ENCODE measurements around the gene RNASEL. TPM values are rescaled to one million over a fixed set of nuclear protein-coding genes. Genes with fewer than 3 reads are reported as not detected.

RNASEL gene
- total and polyA plus RNA-seq, 2 of the 13 experiments (the other 11 are each of a cell fraction or from before 2014, with no cell fraction given): 0.05 to 0.20 TPM

DNA sequence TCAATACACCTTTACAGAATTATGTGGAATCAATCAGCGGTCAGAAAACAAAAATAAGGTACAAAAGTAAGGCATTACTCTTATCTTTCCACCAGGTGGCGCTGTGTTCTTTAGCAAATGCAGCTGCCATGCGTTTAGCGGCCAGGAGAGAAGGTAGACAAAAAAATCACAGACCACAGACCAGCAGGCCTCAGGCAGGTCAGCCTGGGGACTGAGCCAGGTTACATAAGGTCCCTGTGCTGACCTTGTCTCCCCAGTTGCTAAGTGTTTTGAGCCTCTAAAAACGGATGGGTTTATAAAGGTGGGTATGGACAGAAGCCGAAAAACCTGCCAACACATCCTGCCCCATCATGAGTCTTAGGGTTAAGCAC, 12.3 kb upstream of the RNASEL start (continued):
- TF ChIP-seq, protein P1, sequence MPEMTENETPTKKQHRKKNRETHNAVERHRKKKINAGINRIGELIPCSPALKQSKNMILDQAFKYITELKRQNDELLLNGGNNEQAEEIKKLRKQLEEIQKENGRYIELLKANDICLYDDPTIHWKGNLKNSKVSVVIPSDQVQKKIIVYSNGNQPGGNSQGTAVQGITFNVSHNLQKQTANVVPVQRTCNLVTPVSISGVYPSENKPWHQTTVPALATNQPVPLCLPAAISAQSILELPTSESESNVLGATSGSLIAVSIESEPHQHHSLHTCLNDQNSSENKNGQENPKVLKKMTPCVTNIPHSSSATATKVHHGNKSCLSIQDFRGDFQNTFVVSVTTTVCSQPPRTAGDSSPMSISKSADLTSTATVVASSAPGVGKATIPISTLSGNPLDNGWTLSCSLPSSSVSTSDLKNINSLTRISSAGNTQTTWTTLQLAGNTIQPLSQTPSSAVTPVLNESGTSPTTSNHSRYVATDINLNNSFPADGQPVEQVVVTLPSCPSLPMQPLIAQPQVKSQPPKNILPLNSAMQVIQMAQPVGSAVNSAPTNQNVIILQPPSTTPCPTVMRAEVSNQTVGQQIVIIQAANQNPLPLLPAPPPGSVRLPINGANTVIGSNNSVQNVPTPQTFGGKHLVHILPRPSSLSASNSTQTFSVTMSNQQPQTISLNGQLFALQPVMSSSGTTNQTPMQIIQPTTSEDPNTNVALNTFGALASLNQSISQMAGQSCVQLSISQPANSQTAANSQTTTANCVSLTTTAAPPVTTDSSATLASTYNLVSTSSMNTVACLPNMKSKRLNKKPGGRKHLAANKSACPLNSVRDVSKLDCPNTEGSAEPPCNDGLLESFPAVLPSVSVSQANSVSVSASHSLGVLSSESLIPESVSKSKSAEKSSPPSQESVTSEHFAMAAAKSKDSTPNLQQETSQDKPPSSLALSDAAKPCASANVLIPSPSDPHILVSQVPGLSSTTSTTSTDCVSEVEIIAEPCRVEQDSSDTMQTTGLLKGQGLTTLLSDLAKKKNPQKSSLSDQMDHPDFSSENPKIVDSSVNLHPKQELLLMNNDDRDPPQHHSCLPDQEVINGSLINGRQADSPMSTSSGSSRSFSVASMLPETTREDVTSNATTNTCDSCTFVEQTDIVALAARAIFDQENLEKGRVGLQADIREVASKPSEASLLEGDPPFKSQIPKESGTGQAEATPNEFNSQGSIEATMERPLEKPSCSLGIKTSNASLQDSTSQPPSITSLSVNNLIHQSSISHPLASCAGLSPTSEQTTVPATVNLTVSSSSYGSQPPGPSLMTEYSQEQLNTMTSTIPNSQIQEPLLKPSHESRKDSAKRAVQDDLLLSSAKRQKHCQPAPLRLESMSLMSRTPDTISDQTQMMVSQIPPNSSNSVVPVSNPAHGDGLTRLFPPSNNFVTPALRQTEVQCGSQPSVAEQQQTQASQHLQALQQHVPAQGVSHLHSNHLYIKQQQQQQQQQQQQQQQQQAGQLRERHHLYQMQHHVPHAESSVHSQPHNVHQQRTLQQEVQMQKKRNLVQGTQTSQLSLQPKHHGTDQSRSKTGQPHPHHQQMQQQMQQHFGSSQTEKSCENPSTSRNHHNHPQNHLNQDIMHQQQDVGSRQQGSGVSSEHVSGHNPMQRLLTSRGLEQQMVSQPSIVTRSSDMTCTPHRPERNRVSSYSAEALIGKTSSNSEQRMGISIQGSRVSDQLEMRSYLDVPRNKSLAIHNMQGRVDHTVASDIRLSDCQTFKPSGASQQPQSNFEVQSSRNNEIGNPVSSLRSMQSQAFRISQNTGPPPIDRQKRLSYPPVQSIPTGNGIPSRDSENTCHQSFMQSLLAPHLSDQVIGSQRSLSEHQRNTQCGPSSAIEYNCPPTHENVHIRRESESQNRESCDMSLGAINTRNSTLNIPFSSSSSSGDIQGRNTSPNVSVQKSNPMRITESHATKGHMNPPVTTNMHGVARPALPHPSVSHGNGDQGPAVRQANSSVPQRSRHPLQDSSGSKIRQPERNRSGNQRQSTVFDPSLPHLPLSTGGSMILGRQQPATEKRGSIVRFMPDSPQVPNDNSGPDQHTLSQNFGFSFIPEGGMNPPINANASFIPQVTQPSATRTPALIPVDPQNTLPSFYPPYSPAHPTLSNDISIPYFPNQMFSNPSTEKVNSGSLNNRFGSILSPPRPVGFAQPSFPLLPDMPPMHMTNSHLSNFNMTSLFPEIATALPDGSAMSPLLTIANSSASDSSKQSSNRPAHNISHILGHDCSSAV (CRISPR knock-in tag; IDR thresholded peaks at IDR 0.05; ENCODE audit: borderline replicate concordance): no peak
- TF ChIP-seq RARA (CRISPR knock-in tag; IDR thresholded peaks at IDR 0.05) (peak; percentile 38; the same call in 1 of the 2 replicates), TCF7 (IDR thresholded peaks at IDR 0.05; ENCODE audit: low read depth) (no peak), SIN3A (IDR thresholded peaks at IDR 0.05; ENCODE audit: borderline replicate concordance, low read depth, low read length) (no peak), RAD21 (CRISPR knock-in tag; IDR thresholded peaks at IDR 0.05) (peak; percentile 70), MZF1 (CRISPR knock-in tag; IDR thresholded peaks at IDR 0.05; ENCODE audit: borderline replicate concordance) (no peak), SMAD3 (CRISPR knock-in tag; IDR thresholded peaks at IDR 0.05) (no peak), ZSCAN30 (CRISPR knock-in tag; IDR thresholded peaks at IDR 0.05) (no peak), SNAI1 (CRISPR knock-in tag; IDR thresholded peaks at IDR 0.05; ENCODE audit: borderline replicate concordance) (no peak), KDM1A (CRISPR knock-in tag; IDR thresholded peaks at IDR 0.05) (no peak), ZFP62 (CRISPR knock-in tag; IDR thresholded peaks at IDR 0.05) (no peak), PCBP1 (IDR thresholded peaks at IDR 0.05; ENCODE audit: borderline replicate concordance, low read depth, low read length) (no peak), ZNF136 (CRISPR knock-in tag; IDR thresholded peaks at IDR 0.05; ENCODE audit: low read depth) (no peak), GTF3A (CRISPR knock-in tag; conservative IDR thresholded peaks at IDR 0.05) (no peak), CBX2 (IDR thresholded peaks at IDR 0.05; ENCODE audit: low read depth, low read length) (no peak), CBX2 (CRISPR knock-in tag; IDR thresholded peaks at IDR 0.05; ENCODE audit: low read depth) (no peak), ZNF577 (CRISPR knock-in tag; IDR thresholded peaks at IDR 0.05; ENCODE audit: borderline replicate concordance, low read depth) (no peak)
- TF ChIP-seq, protein P2, sequence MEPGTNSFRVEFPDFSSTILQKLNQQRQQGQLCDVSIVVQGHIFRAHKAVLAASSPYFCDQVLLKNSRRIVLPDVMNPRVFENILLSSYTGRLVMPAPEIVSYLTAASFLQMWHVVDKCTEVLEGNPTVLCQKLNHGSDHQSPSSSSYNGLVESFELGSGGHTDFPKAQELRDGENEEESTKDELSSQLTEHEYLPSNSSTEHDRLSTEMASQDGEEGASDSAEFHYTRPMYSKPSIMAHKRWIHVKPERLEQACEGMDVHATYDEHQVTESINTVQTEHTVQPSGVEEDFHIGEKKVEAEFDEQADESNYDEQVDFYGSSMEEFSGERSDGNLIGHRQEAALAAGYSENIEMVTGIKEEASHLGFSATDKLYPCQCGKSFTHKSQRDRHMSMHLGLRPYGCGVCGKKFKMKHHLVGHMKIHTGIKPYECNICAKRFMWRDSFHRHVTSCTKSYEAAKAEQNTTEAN (CRISPR knock-in tag; conservative IDR thresholded peaks at IDR 0.05): no peak
- TF ChIP-seq, protein P3, sequence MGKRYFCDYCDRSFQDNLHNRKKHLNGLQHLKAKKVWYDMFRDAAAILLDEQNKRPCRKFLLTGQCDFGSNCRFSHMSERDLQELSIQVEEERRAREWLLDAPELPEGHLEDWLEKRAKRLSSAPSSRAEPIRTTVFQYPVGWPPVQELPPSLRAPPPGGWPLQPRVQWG (CRISPR knock-in tag; IDR thresholded peaks at IDR 0.05; ENCODE audit: borderline replicate concordance, low read depth): no peak
- TF ChIP-seq, protein P4, sequence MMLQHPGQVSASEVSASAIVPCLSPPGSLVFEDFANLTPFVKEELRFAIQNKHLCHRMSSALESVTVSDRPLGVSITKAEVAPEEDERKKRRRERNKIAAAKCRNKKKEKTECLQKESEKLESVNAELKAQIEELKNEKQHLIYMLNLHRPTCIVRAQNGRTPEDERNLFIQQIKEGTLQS (CRISPR knock-in tag; IDR thresholded peaks at IDR 0.05): no peak
- TF ChIP-seq, protein P5, sequence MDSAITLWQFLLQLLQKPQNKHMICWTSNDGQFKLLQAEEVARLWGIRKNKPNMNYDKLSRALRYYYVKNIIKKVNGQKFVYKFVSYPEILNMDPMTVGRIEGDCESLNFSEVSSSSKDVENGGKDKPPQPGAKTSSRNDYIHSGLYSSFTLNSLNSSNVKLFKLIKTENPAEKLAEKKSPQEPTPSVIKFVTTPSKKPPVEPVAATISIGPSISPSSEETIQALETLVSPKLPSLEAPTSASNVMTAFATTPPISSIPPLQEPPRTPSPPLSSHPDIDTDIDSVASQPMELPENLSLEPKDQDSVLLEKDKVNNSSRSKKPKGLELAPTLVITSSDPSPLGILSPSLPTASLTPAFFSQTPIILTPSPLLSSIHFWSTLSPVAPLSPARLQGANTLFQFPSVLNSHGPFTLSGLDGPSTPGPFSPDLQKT (CRISPR knock-in tag; IDR thresholded peaks at IDR 0.05; ENCODE audit: borderline replicate concordance): no peak
